NOMO-1 (cell line): ENCODE measurements around the gene ASCL1.

Experiments used
- DNase-seq, 2 experiments: peaks; one replicate each; lab custom pipeline; 2025; ENCODE audit not compliant: unreplicated experiment in 2 of 2; lab: John Stamatoyannopoulos, UW

The ASCL1 gene

GRCh38 chr12:102957339-102958050, at the start of gene ASCL1:
ASCL1 (plus strand) TSS chr12:102957674; CDS start chr12:102958245, 571 bp downstream.
- no peak for DNase-seq

DNA sequence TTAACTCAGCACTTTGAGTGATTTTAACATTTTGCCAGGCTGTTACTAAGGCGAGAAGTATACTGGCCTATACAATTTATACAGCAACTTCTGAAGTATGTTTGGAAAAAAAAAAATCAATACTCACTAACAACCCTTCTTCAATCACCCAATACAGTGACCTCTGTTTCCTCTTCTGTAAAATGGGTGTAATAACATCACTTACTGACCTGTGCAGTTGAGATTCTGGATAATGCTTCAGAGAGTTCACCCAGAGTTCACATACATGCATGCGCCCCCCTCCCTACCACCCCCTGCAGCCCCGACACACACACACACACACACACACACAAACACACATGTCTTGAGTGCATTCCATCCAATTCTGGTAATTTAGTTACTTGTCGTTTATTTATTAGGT, 49.6 kb upstream of the ASCL1 start:
- no peak for DNase-seq

DNA sequence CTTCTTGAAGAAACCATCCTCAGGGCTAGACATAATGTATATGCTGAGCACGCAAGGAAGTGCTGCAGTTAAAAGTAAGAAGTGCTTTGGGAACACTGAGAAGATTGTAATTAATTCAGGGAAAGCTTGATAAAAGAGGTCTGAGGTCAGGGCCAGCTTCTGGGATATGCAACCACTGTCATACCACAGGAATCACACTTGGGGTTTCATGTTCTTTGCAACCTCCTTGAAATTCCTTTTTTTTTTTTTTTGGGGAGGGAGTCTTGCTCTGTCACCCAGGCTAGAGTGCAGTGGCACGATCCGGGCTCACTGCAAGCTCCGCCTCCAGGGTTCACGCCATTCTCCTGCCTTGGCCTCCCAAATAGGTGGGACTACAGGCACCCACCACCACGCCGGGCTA, 47.3 kb upstream of the ASCL1 start:
- DNase-seq = no peak

DNA sequence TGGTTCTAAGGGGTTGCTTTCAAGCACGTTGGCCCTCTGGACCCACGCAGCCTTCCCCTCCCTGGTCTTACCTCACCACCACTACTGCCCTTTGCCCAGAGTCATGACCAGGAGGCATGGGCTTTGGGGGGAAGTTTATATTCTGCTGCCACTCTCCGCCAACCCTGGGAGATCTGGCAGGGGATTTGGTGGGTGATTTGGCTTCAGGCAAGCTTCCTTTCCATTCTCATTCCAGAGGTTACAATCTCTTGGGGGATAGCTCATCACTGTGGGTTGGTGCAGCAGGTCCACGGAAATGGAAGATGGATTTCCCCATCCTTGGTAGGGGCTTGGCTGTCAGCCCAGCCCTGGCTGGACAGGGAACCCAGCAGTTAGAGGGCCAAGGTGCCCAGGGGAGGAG, 46.7 kb upstream of the ASCL1 start:
- no peak for DNase-seq

GRCh38 chr12:102911320-102911719, 46.2 kb upstream of the ASCL1 start:
- DNase-seq = no peak

DNA sequence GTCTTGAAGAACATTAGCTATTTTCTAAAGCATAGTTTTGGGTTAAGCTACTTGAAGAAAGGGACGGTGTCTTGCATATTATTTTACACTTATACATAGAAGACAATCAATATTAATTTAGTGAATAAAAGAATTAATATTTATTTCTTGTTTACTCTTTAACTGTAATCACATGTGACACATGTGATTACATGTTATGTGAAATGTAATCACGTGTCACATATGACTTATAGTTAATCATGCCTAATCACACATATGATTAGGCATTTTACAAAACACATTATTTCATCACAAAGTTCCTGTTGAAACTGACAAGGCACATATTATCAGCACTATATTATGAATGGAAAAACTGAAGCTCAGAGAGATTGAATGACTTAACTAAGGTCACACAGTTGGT, 45.2 kb upstream of the ASCL1 start:
- DNase-seq = no peak

GRCh38 chr12:102913453-102914226, 43.8 kb upstream of the ASCL1 start:
- no peak for DNase-seq

- peak in 1 of 2 experiments; percentile 0 for DNase-seq
These were observed 41.0 kb upstream of the ASCL1 start for GRCh38 chr12:102916252-102917025.

DNA sequence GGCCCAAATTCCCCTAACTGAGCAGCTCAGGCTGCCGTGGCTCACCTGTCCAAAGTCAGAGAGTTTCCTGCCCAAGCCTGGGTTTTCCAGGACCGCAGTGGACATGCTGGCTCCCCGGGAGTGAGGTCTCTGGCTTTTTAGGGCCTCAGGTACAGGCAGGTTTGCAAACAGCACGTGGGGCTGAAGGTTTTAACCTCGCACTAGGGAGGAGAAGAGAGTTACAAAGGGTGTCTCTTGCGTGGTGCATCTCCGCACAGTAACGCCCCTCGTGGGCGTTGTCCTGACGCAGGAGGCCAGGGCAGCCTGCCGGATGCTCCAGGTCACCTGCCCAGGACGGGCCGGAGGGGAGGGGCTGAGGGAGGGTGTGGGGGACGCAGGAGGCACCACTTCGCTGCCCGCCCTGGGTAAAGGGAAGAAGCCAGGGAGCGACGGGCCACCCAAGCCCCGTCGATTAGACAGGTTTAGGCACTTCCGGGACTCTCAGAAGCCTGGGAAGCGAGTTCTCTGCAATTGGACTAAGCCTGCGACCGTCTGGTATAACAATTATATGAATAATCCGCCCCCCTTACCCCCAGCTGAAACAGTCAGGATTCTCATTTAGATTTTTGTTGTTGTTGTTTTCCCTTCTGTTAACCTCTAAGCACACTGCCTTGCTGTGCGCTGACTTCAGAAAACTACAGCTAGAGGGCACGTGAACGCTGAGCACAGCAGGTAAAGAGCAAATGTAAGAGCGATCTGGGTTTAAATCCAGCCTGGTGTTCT, 40.3 kb upstream of the ASCL1 start, which contains the start of gene PAH:
Gene PAH, minus strand, starts transcription at position 219 of the 762 bp plus-strand sequence. Its CDS starts 114 bp downstream, at position 105.
- peak in 1 of 2 experiments; percentile 1 for DNase-seq

- DNase-seq = no peak
These were observed 38.6 kb upstream of the ASCL1 start for GRCh38 chr12:102918840-102919239.

DNA sequence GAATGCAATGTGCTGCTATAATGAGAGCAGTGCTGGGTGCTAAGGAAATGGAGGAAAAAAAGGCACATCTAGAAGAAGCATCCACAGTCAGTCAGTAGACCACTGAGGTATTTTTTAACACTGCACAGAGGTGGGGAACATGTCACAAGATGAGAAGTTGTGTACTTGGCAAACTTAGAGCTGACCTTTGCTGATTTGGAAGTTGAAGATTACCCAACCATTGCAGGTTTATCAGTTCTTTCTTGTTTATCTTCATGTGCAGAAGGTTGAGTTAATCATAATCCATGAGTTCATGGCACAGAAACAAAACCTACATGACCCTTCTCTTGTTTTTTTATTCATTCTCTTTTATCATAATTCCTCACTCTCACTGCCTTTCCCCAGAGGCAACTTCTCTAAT, 37.2 kb upstream of the ASCL1 start:
- DNase-seq = no peak

DNA sequence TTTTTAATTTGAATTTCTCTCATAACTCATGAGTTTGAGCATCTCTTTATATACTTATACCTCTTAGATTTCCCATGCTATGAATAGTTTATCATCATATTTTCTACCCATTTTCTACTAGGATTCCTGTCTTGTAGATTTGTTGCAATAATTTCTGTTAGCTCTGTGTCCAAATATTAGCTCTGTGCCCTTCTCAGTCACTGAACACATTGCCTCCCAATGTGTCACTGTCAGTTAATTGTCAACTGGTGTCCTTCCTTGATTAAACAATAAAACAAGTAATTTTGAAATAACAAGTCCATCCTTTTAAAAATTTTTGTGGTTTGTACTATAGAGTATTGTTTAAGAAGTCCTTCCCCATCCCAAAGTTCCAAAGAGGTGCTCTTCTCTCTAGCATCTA, 36.2 kb upstream of the ASCL1 start:
- no peak for DNase-seq

DNA sequence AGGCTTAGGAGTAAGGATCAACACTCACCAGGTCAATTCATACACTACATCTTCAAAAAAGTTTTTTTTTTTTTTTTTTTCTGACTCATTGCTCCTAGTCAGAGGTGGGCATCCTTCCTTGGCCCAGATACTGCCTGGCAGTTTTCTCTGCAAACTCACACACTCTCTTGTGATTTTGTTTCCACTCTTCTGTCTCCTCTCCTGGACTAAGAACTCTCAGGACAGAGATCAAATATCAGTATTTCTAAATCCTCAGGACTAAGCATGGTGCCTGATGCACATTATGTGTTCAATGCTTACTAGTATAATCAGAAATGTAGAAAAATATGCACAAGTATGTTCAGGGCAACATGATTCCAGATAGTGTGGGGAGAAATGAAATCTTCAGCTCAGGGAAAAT, 30.3 kb upstream of the ASCL1 start:
- no peak for DNase-seq

- DNase-seq = no peak
These were observed 24.3 kb upstream of the ASCL1 start for GRCh38 chr12:102933168-102933567.

GRCh38 chr12:102939059-102939458, 18.4 kb upstream of the ASCL1 start:
- DNase-seq = no peak

- DNase-seq = no peak
These were observed 17.7 kb upstream of the ASCL1 start for GRCh38 chr12:102939670-102940222.

DNA sequence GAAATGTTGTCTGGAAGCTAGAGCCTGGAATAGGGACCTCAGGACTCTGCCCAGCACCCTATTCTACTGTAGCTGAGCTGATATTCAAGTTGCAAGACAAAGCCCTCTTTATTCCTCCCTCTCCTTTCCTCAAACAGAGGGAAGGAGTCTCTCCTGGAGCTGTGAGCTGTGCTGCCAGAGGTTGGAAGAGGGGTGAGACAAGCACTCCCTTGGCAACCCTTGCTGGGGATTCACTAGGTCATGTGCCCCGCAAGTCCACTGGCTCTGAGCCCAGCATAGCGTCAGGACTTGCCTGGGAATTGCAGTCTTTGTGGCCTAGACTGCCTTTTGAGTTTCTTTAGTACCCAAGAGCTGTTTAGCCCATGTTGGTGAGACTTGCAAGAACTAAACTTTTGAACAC, 11.4 kb upstream of the ASCL1 start:
- no peak for DNase-seq

GRCh38 chr12:102948941-102949352, 8.5 kb upstream of the ASCL1 start:
- peak in 1 of 2 experiments; percentile 4 for DNase-seq

GRCh38 chr12:102950107-102950949, 7.1 kb upstream of the ASCL1 start:
- DNase-seq = no peak
